ENCODE data around the gene MYO5B. TPM values are rescaled to one million over a fixed set of nuclear protein-coding genes. Genes with fewer than 3 reads are reported as not detected.

MYO5B gene
- total RNA-seq, 2 experiments from 2014 or later = not detected

DNA sequence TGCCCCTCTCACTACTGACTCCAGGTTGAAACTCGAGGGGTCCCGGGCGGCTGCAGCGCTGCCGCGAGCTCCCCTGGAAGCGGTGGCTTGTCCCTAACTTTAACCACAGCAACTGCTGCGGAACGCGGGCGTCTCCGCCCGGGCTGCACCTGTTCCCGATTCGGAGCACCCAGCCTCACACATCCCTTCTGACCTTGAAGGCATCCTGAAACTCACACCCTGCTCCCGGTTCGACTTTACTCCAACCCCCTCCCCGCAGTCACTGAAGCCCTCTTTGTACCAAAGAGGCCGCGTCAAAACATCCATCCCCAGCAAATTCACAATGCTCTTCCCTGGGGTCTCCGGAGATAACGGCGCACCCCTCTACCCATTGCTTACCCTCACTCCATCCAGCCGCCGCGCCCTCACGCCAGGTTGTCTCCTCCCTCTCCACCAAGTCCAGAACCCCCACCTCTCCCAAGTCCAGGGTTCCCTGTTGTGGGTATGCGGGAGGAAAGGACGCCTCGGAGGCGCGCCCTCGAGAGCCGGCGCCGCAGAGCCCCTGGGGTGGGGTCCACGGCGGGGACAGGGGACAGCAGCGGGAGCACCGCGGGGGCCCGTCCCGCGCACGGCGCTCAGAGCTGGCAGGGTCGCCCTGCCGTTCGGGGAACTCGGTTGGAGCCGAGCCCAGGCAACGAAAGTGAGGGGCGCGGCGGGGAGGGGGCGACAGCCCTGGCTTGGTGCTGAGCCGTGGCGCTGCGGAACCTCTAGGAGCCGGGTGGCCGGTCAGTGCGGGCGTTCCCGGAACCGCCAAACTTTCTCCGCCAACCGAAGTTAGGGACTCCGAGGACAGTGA, 934 bp downstream of the MYO5B start:
- no peak overlapping the region for H2AFZ ChIP-seq (ENCODE audit: low read length)
- H3K36me3 ChIP-seq (ENCODE audit: insufficient read depth, low read length) = no peaks in the 10 kb centered on the region
- no peaks in the 10 kb centered on the region for H3K9me3 ChIP-seq (ENCODE audit: low read length)
- no peaks in the 10 kb centered on the region for H4K20me1 ChIP-seq (ENCODE audit: insufficient read depth, low read length)
- no peaks in the 10 kb centered on the region for H3K9me2 ChIP-seq (ENCODE audit: insufficient read depth, low read length)
- H3K4me1 ChIP-seq (ENCODE audit: insufficient read depth, low read length, poor library complexity, severe bottlenecking) = no peaks in the 10 kb centered on the region
- ChIA-PET CTCF (ENCODE audit: unreplicated experiment) (no interaction called here), POLR2A (no interaction called here)
- no peak overlapping the region for H3K4me3 ChIP-seq (ENCODE audit: low read depth, low read length, poor library complexity, severe bottlenecking)
- H3K79me2 ChIP-seq (ENCODE audit: insufficient read depth, low read depth, low read length) = no peaks in the 10 kb centered on the region
- DNase-seq (ENCODE audit: low spot score) = no peak
- no peak overlapping the region for H3K4me2 ChIP-seq (ENCODE audit: low read length)
- intact Hi-C loops (cut with micrococcal nuclease; ENCODE audit: unreplicated experiment) = no loop called here
- TF ChIP-seq EZH2phosphoT487 (IDR thresholded peaks at IDR 0.05; ENCODE audit: borderline replicate concordance, low read depth, low read length) = no peak
- no peak for TF ChIP-seq CTCF (conservative IDR thresholded peaks at IDR 0.05; ENCODE audit: low read length)
- no peak overlapping the region for H3K27ac ChIP-seq (ENCODE audit: low read depth, low read length, poor library complexity, severe bottlenecking)
- no TSS peak for BruUV-seq (replicated peaks)

DNA sequence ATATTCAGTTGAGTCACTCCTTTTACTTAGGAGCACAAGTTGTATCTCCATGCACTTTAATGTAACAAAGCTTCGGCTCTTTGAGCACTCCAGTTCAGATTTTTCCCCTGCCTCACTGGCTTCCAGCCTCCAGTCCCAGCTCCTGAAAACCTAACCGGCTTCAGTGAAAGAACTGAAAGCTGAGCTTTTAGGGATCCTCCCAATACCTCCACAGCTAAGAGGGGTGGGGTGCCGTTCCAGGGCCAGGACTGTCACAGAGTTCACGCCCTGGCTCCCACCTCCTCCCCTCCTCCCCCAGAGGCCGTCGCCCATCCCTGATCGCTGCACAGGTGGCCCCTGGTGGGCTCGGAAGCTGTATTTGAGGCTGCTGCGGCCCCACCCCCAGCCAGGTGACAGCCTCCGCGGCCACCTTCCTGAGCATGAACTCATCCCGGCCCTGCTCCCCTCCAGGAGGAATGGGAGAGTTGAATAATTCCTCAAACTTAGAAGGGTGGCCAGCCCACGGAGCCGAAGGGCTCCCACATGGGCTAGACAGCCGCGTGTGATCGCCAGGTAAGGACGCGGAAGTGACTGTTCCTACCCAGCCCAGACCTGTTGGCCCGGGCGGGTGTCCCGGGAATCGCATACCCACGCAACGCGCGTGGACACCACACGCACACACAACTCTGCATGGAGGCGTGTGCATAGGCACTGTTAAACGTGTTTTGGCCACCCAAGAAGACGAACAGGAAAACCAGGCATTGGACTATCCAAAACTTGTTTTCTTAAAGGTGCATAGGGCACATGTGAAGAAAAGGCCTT, 1.8 kb downstream of the MYO5B start:
- TF ChIP-seq EZH2phosphoT487 (IDR thresholded peaks at IDR 0.05; ENCODE audit: borderline replicate concordance, low read depth, low read length) = no peak
- no peaks in the 10 kb centered on the region for H3K9me3 ChIP-seq (ENCODE audit: low read length)
- intact Hi-C loops (cut with micrococcal nuclease; ENCODE audit: unreplicated experiment) = no loop called here
- no peaks in the 10 kb centered on the region for H3K4me1 ChIP-seq (ENCODE audit: insufficient read depth, low read length, poor library complexity, severe bottlenecking)
- H3K27ac ChIP-seq (ENCODE audit: low read depth, low read length, poor library complexity, severe bottlenecking) = no peak overlapping the region
- H3K36me3 ChIP-seq (ENCODE audit: insufficient read depth, low read length) = no peaks in the 10 kb centered on the region
- no peak overlapping the region for H2AFZ ChIP-seq (ENCODE audit: low read length)
- BruUV-seq (replicated peaks) = no TSS peak
- H3K4me3 ChIP-seq (ENCODE audit: low read depth, low read length, poor library complexity, severe bottlenecking) = no peak overlapping the region
- no peak overlapping the region for H3K4me2 ChIP-seq (ENCODE audit: low read length)
- H3K79me2 ChIP-seq (ENCODE audit: insufficient read depth, low read depth, low read length) = no peaks in the 10 kb centered on the region
- H4K20me1 ChIP-seq (ENCODE audit: insufficient read depth, low read length) = no peaks in the 10 kb centered on the region
- ChIA-PET CTCF (ENCODE audit: unreplicated experiment) (no interaction called here), POLR2A (no interaction called here)
- H3K9me2 ChIP-seq (ENCODE audit: insufficient read depth, low read length) = no peaks in the 10 kb centered on the region
- DNase-seq (ENCODE audit: low spot score) = no peak

DNA sequence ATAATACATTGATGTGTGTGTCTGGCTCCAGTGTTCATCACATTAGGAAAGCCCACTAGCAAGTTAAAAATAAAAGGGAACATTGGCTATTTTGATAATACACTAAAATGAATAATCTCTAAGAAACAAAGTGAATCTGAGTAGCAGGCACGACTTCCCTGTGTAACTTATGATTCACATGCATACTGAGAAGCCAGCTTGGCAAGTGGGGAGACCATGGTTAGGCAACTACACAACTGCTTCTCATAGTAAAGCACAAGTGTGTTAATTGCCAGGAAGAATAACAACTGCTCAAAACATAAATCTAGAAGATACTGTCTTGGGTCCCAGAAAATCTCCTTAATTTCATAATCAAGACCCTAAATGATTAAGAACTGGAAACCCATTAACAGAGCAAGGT, 4.0 kb downstream of the MYO5B start:
- Histone ChIP-seq H3K4me3 (ENCODE audit: low read depth, low read length, poor library complexity, severe bottlenecking) (no peak overlapping the region), H3K9me2 (ENCODE audit: insufficient read depth, low read length) (no peaks in the 10 kb centered on the region), H3K4me2 (ENCODE audit: low read length) (no peak overlapping the region), H3K27ac (ENCODE audit: low read depth, low read length, poor library complexity, severe bottlenecking) (no peak overlapping the region), H3K9me3 (ENCODE audit: low read length) (no peaks in the 10 kb centered on the region), H4K20me1 (ENCODE audit: insufficient read depth, low read length) (no peaks in the 10 kb centered on the region), H3K4me1 (ENCODE audit: insufficient read depth, low read length, poor library complexity, severe bottlenecking) (no peaks in the 10 kb centered on the region), H3K36me3 (ENCODE audit: insufficient read depth, low read length) (no peaks in the 10 kb centered on the region), H2AFZ (ENCODE audit: low read length) (no peak overlapping the region), H3K79me2 (ENCODE audit: insufficient read depth, low read depth, low read length) (no peaks in the 10 kb centered on the region)
- DNase-seq (ENCODE audit: low spot score) = no peak
- no peak for TF ChIP-seq EZH2phosphoT487 (IDR thresholded peaks at IDR 0.05; ENCODE audit: borderline replicate concordance, low read depth, low read length)
- TF ChIP-seq CTCF (conservative IDR thresholded peaks at IDR 0.05; ENCODE audit: low read length) = no peak
- BruUV-seq (replicated peaks) = no TSS peak
- POLR2A ChIA-PET = no interaction called here
- CTCF ChIA-PET (ENCODE audit: unreplicated experiment) = no interaction called here
- intact Hi-C loops (cut with micrococcal nuclease; ENCODE audit: unreplicated experiment) = no loop called here
